ENCODE data around the gene CLDN18. TPM values are rescaled to one million over a fixed set of nuclear protein-coding genes. Genes with fewer than 3 reads are reported as not detected.

CLDN18 gene
- total RNA-seq (2013; cell fraction: nucleolus; rRNA removed): not detected in 2 replicates
- total RNA-seq (2014; rRNA removed) (0.11 and 0.22 TPM in 2 replicates), total RNA-seq (2014; rRNA removed; fragmentation: Illumina TruSeq; extraction: Trizol) (0.18 TPM in 2 replicates), total RNA-seq (2021) (0.26 and 0.32 TPM in 2 replicates), polyA plus RNA-seq (2011; rRNA removed) (0.18 and 0.23 TPM in 2 replicates), polyA plus RNA-seq (2014; fragmentation: Illumina TruSeq; extraction: Trizol) (0.13 and 0.21 TPM in 2 replicates), polyA plus RNA-seq (2014; fragmentation: Nextera tagmentation; extraction: Ambion mirVana) (under 1 TPM; 0.05 to 0.09 TPM), polyA plus RNA-seq (2014; rRNA removed) (0.04 and 0.18 TPM in 2 replicates), polyA plus RNA-seq (2016; fragmentation: Nextera tagmentation; extraction: Ambion mirVana) (under 1 TPM in 1 of 2 experiments, not detected in 1; 0.28 TPM), polyA minus RNA-seq (2011; rRNA and poly(A)+ RNA removed) (0.22 and 0.36 TPM in 2 replicates), Bru-seq, nascent RNA (percentile 28 among the genes with signal in this experiment), BruChase-seq, experiment 1, labeled RNA remaining after a 6-hour chase (percentile 9 among the genes with signal in this experiment), BruChase-seq, experiment 2, labeled RNA remaining after a 2-hour chase (percentile 12 among the genes with signal in this experiment)
- polyA plus RNA-seq (2011; ENCODE audit: low read depth): not detected
- 0.03 and 0.08 TPM in 2 replicates for polyA plus RNA-seq (2011; cell fraction: cytosol; rRNA removed)
- 0.06 TPM in 2 replicates for polyA plus RNA-seq (2011; cell fraction: nucleus; rRNA removed)
- 0.07 TPM in 1 of 2 replicates, not detected in the other for polyA plus RNA-seq (2012)
- 0.27 TPM in 1 of 2 replicates, not detected in the other for polyA minus RNA-seq (2011; cell fraction: cytosol; rRNA and poly(A)+ RNA removed)
- polyA minus RNA-seq (2011; cell fraction: nucleus; rRNA and poly(A)+ RNA removed): 0.12 TPM in 1 of 2 replicates, not detected in the other
- long read RNA-seq, experiment 1, partial matches to known transcripts: 0 of 1 reads
- long read RNA-seq, experiment 1, other reads (novel, unspliced or antisense): 1 of 1 reads
- long read RNA-seq, experiment 2, partial matches to known transcripts: 0 of 1 reads
- long read RNA-seq, experiment 2, other reads (novel, unspliced or antisense): 1 of 1 reads

DNA sequence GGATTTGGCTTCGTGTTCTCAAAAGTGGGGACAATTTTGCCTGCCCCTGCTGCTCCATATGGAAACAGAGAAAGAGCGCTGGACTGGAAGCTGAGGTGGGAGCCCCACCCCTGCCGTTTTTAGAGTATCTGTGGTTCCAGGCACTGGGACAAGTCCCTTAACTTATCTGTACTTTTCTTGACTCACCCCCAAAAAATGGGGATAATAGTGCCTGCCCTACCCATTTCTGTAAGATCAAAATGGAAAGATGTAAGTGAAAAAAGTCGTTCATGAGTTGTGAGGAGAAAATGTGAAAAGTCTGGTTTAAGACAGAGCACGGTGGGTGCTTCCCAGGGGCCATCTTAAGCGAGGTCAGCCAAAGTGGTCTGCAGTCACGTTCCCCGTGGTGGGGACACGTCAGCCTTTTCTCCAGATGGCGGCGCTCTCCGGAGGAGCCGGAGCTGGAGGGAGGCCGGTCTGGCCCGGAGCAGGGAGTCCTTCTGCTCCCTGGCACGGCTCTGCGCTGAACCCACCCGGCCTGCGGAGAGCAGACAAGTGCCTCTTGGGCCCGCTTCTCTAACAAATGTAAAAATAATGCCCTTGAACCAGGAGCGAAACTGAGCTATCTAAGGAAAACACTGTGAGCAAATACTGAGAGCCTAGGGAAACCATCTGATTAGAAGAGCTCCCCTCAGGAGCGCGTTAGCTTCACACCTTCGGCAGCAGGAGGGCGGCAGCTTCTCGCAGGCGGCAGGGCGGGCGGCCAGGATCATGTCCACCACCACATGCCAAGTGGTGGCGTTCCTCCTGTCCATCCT lies at the start of gene CLDN18:
CLDN18 (plus strand) TSS at position 690 of the 797 bp plus-strand sequence; CDS start at position 751, 61 bp downstream.
- ATAC-seq (no peak), FAIRE-seq (no peak), DNase-seq (ENCODE audit: low read depth, low spot score) (no peak)
- in situ Hi-C loops (cut with MboI) (no loop called here), intact Hi-C loops (cut with micrococcal nuclease; ENCODE audit: unreplicated experiment) (no loop called here)
- no peak within 1 kb of the TSS for H3K4me3 ChIP-seq
- H3K36me3 ChIP-seq (ENCODE audit: control insufficient read depth in 2 of 2, insufficient read depth in 2 of 2, low read length in 1 of 2): no peaks in the 10 kb centered on the region
- no peaks in the 10 kb centered on the region for H3K4me1 ChIP-seq (ENCODE audit: control insufficient read depth, insufficient read depth, low read length)
- ChIA-PET POLR2A (interaction anchor here (1.3 kb wide), 1 partner anchor 13 kb away, joined by 3 read pairs; no protein-coding TSS in a partner anchor), CTCF (interaction anchor here (1.5 kb wide), 1 partner anchor 10 kb away, joined by 3 read pairs; no protein-coding TSS in a partner anchor), SMC1A (ENCODE audit: uncharacterized antibody, unreplicated experiment) (no interaction called here), RAD21 (ENCODE audit: unreplicated experiment) (no interaction called here)
- H3K27me3 ChIP-seq (replicated peaks in 1 of 2; ENCODE audit: control insufficient read depth in 2 of 2, insufficient read depth in 2 of 2, low read length in 1 of 2): no peaks in the 10 kb centered on the region
- H3K9ac ChIP-seq (ENCODE audit: control insufficient read depth, insufficient read depth, low read length): no peak within 1 kb of the TSS
- H2AFZ ChIP-seq (ENCODE audit: control insufficient read depth, low read depth, low read length): no peak within 1 kb of the TSS
- no TSS peak for BruUV-seq (replicated peaks)
- H3K79me2 ChIP-seq (ENCODE audit: control insufficient read depth, insufficient read depth, low read length): no peaks in the 10 kb centered on the region
- no peaks in the 10 kb centered on the region; the same call in 2 of the 3 replicates for H3K9me3 ChIP-seq (replicated peaks; ENCODE audit: control insufficient read depth, insufficient read depth, low read length)
- H3K4me2 ChIP-seq (ENCODE audit: control insufficient read depth, insufficient read depth): no peak within 1 kb of the TSS
- 73% methylated on average over 27 of the region's 30 CpGs for WGBS (ENCODE audit: insufficient coverage, insufficient replicate concordance, low lambda C conversion rate, missing lambda C conversion rate)
- no peak within 1 kb of the TSS for H3K27ac ChIP-seq (ENCODE audit: control insufficient read depth, insufficient read depth)
- TF ChIP-seq CBFB (IDR thresholded peaks at IDR 0.05; ENCODE audit: low read depth) (no peak), GATAD2B (conservative IDR thresholded peaks at IDR 0.05; ENCODE audit: low read depth) (no peak), ZZZ3 (IDR thresholded peaks at IDR 0.05; ENCODE audit: control insufficient read depth, insufficient read length, low read depth) (no peak), SRF (IDR thresholded peaks at IDR 0.05; ENCODE audit: low read depth in 2 of 2, low read length in 2 of 2) (no peak), GABPA (IDR thresholded peaks at IDR 0.05; ENCODE audit: low read depth) (no peak)
- no peaks in the 10 kb centered on the region for H4K20me1 ChIP-seq (ENCODE audit: control insufficient read depth, insufficient read depth)

Measured in GM12878 (cell line).